ENCODE data around the gene TNFRSF6B.
A peak's percentile ranks its signal among the peaks of the same experiment; 100 is the strongest.
"Not testable (repeated sequence)": the region's sequence is repeated elsewhere in the genome, so short reads cannot be mapped to it uniquely, and the experiment has no call there.

The TNFRSF6B gene, protein sequence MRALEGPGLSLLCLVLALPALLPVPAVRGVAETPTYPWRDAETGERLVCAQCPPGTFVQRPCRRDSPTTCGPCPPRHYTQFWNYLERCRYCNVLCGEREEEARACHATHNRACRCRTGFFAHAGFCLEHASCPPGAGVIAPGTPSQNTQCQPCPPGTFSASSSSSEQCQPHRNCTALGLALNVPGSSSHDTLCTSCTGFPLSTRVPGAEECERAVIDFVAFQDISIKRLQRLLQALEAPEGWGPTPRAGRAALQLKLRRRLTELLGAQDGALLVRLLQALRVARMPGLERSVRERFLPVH

DNA sequence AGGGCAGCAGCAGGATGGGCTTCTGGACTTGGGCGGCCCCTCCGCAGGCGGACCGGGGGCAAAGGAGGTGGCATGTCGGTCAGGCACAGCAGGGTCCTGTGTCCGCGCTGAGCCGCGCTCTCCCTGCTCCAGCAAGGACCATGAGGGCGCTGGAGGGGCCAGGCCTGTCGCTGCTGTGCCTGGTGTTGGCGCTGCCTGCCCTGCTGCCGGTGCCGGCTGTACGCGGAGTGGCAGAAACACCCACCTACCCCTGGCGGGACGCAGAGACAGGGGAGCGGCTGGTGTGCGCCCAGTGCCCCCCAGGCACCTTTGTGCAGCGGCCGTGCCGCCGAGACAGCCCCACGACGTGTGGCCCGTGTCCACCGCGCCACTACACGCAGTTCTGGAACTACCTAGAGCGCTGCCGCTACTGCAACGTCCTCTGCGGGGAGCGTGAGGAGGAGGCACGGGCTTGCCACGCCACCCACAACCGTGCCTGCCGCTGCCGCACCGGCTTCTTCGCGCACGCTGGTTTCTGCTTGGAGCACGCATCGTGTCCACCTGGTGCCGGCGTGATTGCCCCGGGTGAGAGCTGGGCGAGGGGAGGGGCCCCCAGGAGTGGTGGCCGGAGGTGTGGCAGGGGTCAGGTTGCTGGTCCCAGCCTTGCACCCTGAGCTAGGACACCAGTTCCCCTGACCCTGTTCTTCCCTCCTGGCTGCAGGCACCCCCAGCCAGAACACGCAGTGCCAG lies at the start of gene TNFRSF6B:
Gene TNFRSF6B, plus strand, starts transcription at position 25 of the 729 bp plus-strand sequence. Its CDS starts 116 bp downstream, at position 141.
- no peak for DNase-seq
- TF ChIP-seq POLR2A (IDR thresholded peaks at IDR 0.05; ENCODE audit: low read length) = peak; percentile 48
- TF ChIP-seq GATA1 (IDR thresholded peaks at IDR 0.05; ENCODE audit: low read depth, low read length) = no peak

DNA sequence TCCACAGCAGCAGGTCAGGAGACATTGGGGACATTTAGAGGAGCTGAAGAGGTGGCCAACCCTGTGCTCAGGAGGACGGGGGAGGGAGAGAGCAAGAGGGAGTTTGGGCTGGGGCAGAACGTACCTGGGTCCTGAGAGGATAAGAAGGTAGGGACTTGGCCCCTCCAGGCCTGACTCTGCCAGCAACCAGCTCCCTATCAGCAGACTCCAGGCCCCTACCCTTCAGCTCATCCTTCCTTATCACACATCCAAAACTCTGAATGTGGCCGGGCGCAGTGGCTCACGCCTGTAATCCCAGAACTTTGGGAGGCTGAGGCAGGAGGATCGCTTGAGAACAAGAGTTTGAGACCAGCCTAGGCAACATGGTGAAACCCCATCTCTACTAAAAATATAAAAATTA lies 48.3 kb upstream of the TNFRSF6B start:
- TF ChIP-seq POLR2A (IDR thresholded peaks at IDR 0.05; ENCODE audit: low read length) = no peak
- no peak for TF ChIP-seq GATA1 (IDR thresholded peaks at IDR 0.05; ENCODE audit: low read depth, low read length)
- peak; percentile 54 to 73 for DNase-seq

DNA sequence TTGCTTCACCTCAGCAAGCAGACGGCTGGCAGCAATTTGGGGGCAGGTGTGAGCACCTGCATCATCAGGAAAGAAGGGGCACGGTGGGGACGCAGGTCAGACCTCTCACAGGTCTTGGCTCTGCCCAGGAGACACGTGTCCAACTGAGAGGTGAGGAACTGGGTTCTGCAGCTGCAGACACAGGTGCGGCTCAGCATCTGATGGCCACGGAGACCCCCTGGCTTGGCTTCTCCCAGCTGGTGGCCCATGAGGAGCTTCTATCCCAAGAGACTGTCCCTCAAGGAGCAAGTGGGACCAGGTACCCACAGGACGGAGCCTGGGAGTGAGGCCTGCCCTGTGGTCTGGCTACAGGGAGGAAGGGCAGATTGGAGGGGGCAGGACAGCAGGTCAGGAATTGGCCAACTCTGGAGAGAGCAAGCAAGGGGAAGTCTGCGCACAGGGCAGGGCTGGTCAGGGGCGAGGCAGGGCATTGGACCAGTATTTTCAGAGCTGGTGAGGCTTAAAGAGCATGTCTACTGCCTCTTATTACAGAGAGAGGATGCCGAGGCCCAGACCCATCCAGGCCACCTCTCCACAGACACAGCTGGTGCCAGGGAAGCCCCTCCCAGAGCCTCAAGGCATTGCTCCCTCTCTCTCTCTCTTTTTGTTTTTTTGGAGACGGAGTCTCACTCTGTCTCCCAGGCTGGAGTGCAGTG lies 47.4 kb upstream of the TNFRSF6B start:
- DNase-seq = no peak
- TF ChIP-seq POLR2A (IDR thresholded peaks at IDR 0.05; ENCODE audit: low read length) (no peak), GATA1 (IDR thresholded peaks at IDR 0.05; ENCODE audit: low read depth, low read length) (no peak)

DNA sequence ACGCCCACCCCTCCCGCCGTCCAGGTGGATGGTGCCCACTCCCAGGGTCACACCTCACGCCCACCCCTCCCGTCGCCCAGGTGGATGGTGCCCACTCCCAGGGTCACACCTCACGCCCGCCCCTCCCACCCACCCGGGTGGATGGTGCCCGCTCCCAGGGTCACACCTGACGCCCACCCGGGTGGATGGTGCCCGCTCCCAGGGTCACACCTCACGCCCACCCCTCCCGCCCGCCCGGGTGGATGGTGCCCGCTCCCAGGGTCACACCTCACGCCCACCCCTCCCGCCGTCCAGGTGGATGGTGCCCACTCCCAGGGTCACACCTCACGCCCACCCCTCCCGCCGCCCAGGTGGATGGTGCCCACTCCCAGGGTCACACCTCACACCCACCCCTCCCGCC lies 46.0 kb upstream of the TNFRSF6B start:
- not testable (repeated sequence) for DNase-seq

DNA sequence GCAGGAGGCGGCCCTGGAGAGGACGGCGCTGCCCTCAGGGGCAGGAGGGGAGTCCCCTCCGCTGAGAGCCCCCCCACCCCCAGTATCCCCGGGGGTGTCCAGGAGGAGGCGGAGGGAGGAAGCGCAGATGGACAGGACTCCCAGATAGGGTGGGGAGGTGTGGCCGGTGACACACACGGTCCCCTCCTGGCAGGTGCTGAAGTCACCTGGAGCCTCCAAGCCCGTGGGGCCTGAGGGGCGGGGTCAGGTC lies 44.6 kb upstream of the TNFRSF6B start:
- TF ChIP-seq GATA1 (IDR thresholded peaks at IDR 0.05; ENCODE audit: low read depth, low read length) = no peak
- TF ChIP-seq POLR2A (IDR thresholded peaks at IDR 0.05; ENCODE audit: low read length) = no peak
- DNase-seq = no peak

DNA sequence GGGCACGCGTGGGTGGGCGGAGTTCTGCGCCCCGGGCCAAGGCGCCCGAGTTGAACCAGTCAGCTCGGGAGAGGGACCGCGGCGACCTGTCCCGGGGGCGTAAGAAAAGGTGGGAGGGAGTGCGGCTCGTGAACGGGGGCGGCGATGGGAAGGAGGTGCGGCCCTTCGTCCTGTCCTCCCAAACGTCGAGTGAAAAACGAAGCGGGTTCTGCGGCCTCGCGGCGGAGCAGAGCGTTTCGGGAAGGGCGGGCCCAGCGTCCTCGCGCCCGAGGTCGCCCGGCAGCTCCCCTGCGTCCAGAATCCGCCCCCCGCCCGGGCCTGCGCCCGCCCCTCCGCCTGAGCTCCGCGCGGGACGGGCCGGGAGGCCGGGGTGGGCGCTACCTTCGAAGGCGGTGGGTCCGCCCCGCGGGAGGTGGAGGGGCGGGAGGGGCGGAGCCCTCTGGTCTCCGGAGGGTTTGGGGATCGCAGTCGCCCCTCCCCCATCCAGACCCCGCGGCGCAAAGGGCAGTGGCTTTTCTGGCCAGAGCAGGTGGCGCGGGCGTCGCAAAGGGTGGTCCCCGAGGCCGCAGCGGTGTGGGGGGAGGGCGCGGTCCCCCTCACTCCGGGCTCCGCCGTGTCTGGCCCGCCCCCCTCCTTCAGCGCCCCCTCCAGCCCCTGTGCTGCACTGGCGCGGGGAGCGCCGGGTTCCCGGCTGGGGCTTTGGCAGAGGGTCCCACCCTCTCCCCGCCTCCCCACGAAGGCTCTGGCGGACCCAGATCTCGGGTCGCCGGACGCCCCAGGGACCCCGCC lies 44.1 kb upstream of the TNFRSF6B start:
- DNase-seq = peak in 1 of 2 experiments; percentile 20
- TF ChIP-seq GATA1 (IDR thresholded peaks at IDR 0.05; ENCODE audit: low read depth, low read length) (no peak), POLR2A (IDR thresholded peaks at IDR 0.05; ENCODE audit: low read length) (no peak)

DNA sequence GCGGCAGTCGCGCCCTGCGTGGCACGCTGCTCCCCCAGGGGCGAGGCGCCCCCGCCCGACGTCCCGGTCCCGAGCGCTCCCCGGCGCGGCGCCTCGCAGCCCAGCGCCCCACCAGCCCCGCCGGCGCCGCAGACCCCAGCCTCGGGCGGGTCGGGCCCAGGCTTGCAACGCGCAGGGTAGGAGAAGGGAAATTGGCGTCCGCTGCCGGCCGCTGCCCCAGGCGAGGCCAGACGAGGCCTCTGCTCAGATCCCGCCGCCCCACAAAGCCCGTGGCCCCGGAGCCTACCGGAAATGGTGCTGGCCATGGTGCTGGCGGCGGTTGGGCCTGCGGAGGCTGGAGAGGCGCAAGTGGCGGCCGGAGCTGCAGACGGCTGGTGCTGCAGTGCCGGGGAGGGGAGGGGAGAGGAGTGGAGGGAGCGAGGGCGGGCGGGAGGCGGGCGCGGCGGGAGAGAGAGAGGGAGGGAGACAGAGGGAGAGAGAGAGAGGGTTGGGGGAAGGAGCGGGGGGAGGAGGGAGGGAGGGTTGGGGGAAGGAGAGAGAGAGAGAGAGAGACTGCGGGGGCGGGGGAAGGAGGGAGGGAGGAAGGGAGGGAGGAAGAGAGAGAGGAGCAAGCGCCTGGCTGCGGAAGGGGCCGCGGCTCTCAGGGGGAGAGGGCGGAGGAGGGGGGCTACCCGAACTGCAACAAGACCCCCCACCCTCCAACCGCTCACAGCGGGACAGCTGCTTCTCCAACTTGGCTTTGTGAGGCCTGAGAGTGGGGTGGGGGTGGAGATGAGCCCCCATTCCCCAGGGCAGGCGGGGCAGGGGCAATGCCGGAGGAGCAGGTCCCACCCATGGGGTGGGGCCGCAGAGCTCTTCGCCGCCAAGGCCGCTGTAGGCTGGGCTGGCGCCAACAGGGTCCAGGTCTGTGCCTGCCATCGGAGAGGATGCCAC lies 43.1 kb upstream of the TNFRSF6B start, which contains the start of gene STMN3:
Gene STMN3, minus strand, starts transcription at position 384 of the 933 bp plus-strand sequence. Its CDS starts 79 bp downstream, at position 305.
- DNase-seq = peak; percentile 83 to 88
- TF ChIP-seq POLR2A (IDR thresholded peaks at IDR 0.05; ENCODE audit: low read length) (no peak), GATA1 (IDR thresholded peaks at IDR 0.05; ENCODE audit: low read depth, low read length) (no peak)

DNA sequence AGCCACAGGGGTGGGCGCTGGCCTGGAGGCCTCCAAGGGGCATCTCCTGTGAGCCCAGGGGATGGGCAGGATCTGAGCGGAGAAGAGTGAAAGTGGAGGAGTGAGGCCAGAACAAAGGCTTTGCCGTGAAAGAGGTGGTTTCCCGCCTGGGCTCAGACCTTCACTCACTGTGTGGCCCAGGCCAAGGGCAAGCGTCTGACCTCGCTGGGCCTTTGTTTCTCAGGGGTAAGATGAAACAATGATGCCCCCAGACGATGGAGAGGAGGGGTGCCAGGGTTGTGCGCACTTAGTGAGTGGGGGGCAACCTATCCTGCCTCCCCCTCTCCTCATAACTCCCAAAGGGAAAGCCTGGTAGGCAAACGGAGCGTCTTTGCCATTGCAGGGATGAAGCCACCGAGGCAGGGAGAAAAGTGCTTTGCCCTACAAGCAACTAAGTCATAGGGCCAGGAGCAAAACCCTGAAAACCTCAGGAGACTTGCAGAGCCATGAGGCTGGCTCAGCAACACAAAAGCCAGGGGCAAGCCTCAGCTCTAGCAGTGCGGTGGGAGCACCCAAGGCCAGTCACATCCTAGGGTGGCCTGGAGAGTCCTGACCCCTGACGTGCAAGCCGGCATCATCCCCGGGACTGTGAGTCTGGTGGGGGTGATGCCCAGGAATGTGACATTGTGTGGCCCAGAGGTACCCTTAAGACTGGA lies 42.3 kb upstream of the TNFRSF6B start:
- TF ChIP-seq GATA1 (IDR thresholded peaks at IDR 0.05; ENCODE audit: low read depth, low read length) (no peak), POLR2A (IDR thresholded peaks at IDR 0.05; ENCODE audit: low read length) (no peak)
- no peak for DNase-seq

DNA sequence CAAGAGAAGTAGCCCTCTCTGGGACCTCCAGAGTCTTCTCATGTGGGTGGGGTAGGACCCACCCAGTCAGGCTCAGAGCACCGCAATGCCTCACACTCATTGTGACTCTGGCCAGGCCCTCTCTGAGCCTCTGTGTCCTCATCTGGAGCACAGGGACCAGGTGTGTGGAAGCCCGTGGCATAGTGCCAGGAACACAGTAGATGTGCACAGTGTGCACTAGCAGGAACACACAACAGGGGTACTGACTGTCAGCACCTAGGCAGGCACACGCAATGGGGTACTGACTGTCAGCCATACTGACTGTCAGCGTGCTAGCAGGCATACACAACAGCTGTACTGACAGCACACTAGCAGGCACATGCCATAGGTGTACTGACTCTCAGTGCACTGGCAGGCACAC lies 41.2 kb upstream of the TNFRSF6B start:
- no peak for TF ChIP-seq GATA1 (IDR thresholded peaks at IDR 0.05; ENCODE audit: low read depth, low read length)
- TF ChIP-seq POLR2A (IDR thresholded peaks at IDR 0.05; ENCODE audit: low read length) = no peak
- no peak for DNase-seq

DNA sequence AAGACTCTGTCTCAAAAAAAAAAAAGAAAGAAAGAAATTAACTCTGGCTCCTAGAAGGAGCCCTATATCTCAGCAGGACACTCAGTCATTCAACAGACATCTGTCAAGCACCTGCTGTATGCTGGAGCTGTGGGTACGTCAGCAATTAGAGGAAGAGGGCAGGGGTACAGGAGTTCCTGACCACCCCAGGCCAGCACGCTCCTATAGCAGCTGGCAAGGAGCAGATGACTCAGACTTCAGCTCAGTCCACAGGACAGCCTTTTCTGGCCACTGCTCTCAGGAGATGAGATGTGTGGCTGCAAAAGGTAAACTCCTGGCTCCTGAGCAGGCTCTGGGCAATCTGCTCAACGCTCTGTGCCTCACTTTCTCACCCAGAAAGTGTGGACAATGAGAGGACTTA lies 40.0 kb upstream of the TNFRSF6B start:
- TF ChIP-seq GATA1 (IDR thresholded peaks at IDR 0.05; ENCODE audit: low read depth, low read length) = no peak
- no peak for TF ChIP-seq POLR2A (IDR thresholded peaks at IDR 0.05; ENCODE audit: low read length)
- DNase-seq = no peak

DNA sequence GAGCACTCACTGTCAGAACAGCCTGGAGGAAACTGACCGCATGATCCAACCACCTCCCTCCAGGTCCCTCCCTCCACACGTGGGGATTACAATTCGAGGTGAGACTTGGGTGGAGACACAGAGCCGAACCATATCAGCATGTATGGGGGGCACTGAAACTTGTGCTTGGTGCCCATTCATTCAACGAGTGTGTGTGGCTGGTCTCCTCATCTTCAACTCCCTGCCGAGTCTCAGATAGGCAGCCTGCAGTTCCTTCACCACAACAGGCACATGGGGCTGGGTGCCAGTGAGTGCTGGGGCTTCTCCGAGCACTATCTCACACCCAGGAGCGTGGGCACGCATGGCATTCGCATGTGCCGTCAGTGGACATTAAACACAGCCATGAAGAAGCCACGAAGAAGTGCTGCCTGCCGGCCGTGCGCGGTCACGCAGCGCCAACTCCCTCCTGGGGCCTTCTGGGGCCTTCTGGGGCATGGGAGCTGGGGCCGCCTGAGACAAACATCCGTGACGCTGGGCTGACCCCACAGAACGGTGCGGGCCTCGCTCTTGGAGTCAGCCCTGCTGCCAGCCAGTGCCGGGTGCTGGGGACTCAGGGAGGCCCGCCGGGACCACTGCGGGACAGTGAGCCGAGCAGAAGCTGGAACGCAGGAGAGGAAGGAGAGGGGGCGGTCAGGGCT lies 39.1 kb upstream of the TNFRSF6B start:
- peak in 1 of 2 experiments; percentile 61 for DNase-seq
- no peak for TF ChIP-seq GATA1 (IDR thresholded peaks at IDR 0.05; ENCODE audit: low read depth, low read length)
- no peak for TF ChIP-seq POLR2A (IDR thresholded peaks at IDR 0.05; ENCODE audit: low read length)

Data from erythroblast (primary cell).